Muscle of leg (tissue), 16 donors: ENCODE measurements around the gene NUTM2E. TPM values are rescaled to one million over a fixed set of nuclear protein-coding genes. Genes with fewer than 3 reads are reported as not detected.
A peak's percentile ranks its signal among the peaks of the same experiment; 100 is the strongest.
"Not testable (repeated sequence)": the region's sequence is repeated elsewhere in the genome, so short reads cannot be mapped to it uniquely, and the experiment has no call there.

Experiments
- DNase-seq: peaks from one replicate; pipeline ENCODE4 v3.0.0; 2013
- H3K27ac ChIP-seq: one replicate; pipeline ENCODE4 v1.5.1; 2013; ENCODE audit warnings: mild to moderate bottlenecking, low read length, control low read depth
- H3K27me3 ChIP-seq: one replicate; pipeline ENCODE4 v1.6.1; 2013; ENCODE audit warnings: low read length; ENCODE audit not compliant: control insufficient read depth, insufficient read depth
- H3K36me3 ChIP-seq: one replicate; pipeline ENCODE4 v1.6.1; 2013; ENCODE audit warnings: low read length; ENCODE audit not compliant: control insufficient read depth, insufficient read depth
- H3K4me1 ChIP-seq: one replicate; pipeline ENCODE4 v1.6.1; 2013; ENCODE audit warnings: low read length; ENCODE audit not compliant: control insufficient read depth, insufficient read depth
- H3K4me3 ChIP-seq: one replicate; pipeline ENCODE4 v1.5.1; 2013; ENCODE audit warnings: low read length, control low read depth
- H3K9me3 ChIP-seq: replicated peaks from 2 replicates; pipeline ENCODE4 v1.6.1; 2013; ENCODE audit warnings: low read depth, low read length; ENCODE audit not compliant: control insufficient read depth
- WGBS: methylation state at CpG from one replicate; pipeline ENCODE4 v1.1.5; 2013; ENCODE audit warnings: missing lambda C conversion rate; ENCODE audit not compliant: insufficient coverage; 5-methylcytosine and 5-hydroxymethylcytosine counted together
- long read RNA-seq, 11 donors: transcript quantifications; one replicate each; lab custom pipeline, GENCODE V29; 2026
- polyA plus RNA-seq, 8 donors: library from polyadenylated mRNA; unstranded; fragments of 120-200 nt; gene quantifications; one replicate each; pipeline versions ENCODE4 v1.2.1 to v1.2.3, GENCODE V29; 2013; ENCODE audit warnings: inconsistent platforms in 1 of 8, low replicate concordance in 1 of 8; ENCODE audit not compliant: insufficient read length in 8 of 8, insufficient read depth in 1 of 8
- total RNA-seq: library from RNA; stranded (reverse); fragments of 120-200 nt; gene quantifications from one replicate; pipeline ENCODE4 v1.2.4, GENCODE V29; 2013

NUTM2E gene
- 0.35 TPM for total RNA-seq
- under 1 TPM in 3 of 8 donors, not detected in 5; 0.12 to 0.99 (median 0.15) TPM for polyA plus RNA-seq
- long read RNA-seq, donor 1 = 0 reads
- long read RNA-seq, donor 2 = 0 reads
- long read RNA-seq, donor 3 = 0 reads
- long read RNA-seq, donor 4 = 0 reads
- long read RNA-seq, donor 5 = 0 reads
- long read RNA-seq, donor 6 = 0 reads
- long read RNA-seq, donor 7 = 0 reads
- long read RNA-seq, donor 8 = 0 reads
- long read RNA-seq, donor 9 = 0 reads
- long read RNA-seq, donor 10 = 0 reads
- long read RNA-seq, donor 11 = 0 reads

- Histone ChIP-seq H3K4me3 (peak within 1 kb of the TSS; percentile 44), H3K27ac (peak within 1 kb of the TSS; percentile 91)
- peak; percentile 92 for DNase-seq
- H3K9me3 ChIP-seq, H3K4me1 ChIP-seq, H3K27me3 ChIP-seq, H3K36me3 ChIP-seq: not testable (repeated sequence)
- WGBS = 0% methylated on average over 39 of the region's 78 CpGs
Observed at GRCh38 chr10:79826496-79827215, at the start of gene NUTM2E. Gene NUTM2E (plus strand): TSS chr10:79826739. CDS start chr10:79841741, 15,002 bp downstream.

DNA sequence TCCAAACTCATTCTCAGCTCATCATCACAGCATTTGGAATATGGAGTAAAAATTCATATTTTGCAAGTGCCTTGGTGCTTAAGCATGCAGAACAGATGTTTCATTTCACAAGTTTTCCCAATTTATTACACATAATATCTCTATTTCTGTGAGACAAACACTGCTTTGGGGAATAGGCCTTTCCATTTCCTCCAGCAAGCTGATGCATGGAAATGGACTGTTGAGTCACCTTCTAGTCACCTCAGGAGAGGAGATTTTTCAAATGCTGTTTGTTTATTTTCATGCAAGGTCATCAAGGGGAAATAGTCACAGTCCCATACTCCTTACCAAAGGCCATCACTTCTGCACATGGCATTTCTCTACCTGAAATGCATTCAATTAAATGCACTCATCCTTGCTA is 48.5 kb upstream of the NUTM2E start:
- H3K36me3 ChIP-seq, H3K4me3 ChIP-seq, H3K9me3 ChIP-seq, H3K4me1 ChIP-seq, H3K27ac ChIP-seq, H3K27me3 ChIP-seq, DNase-seq: not testable (repeated sequence)

- H3K27ac ChIP-seq, H3K9me3 ChIP-seq, H3K27me3 ChIP-seq, H3K36me3 ChIP-seq, H3K4me3 ChIP-seq, H3K4me1 ChIP-seq: not testable (repeated sequence)
- 20% methylated on average over 1 of the region's 14 CpGs for WGBS
- DNase-seq = peak; percentile 79
Observed at GRCh38 chr10:79779310-79779938, 47.1 kb upstream of the NUTM2E start.

DNA sequence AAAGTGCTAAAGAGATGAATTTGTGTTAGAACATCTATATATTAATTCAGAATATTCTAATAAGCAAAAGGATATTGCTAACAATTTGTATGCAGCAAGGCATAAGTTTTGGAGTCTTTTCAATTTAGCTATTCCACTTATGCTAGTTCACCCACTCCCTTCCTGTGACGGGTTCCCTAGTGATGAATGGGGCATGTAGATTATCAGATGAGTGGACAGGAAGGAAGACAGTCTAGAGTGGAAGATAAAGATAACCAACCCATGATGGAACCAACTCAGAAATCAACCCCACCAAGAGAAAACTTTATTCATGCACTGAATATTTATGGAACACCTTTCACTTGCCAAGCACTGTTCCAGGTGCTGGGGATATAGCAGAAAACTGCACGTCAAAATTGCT is 46.5 kb upstream of the NUTM2E start:
- not testable (repeated sequence) for H3K4me3 ChIP-seq, H3K27ac ChIP-seq, H3K36me3 ChIP-seq, H3K4me1 ChIP-seq, H3K9me3 ChIP-seq, DNase-seq, H3K27me3 ChIP-seq
- no CpG with 5 or more reads among the region's 2 CpGs for WGBS

- not testable (repeated sequence) for H3K4me3 ChIP-seq, H3K4me1 ChIP-seq, H3K9me3 ChIP-seq, H3K36me3 ChIP-seq, DNase-seq, H3K27ac ChIP-seq, H3K27me3 ChIP-seq
- WGBS = no CpG with 5 or more reads among the region's 3 CpGs
Observed at GRCh38 chr10:79781584-79781983, 45.0 kb upstream of the NUTM2E start.

DNA sequence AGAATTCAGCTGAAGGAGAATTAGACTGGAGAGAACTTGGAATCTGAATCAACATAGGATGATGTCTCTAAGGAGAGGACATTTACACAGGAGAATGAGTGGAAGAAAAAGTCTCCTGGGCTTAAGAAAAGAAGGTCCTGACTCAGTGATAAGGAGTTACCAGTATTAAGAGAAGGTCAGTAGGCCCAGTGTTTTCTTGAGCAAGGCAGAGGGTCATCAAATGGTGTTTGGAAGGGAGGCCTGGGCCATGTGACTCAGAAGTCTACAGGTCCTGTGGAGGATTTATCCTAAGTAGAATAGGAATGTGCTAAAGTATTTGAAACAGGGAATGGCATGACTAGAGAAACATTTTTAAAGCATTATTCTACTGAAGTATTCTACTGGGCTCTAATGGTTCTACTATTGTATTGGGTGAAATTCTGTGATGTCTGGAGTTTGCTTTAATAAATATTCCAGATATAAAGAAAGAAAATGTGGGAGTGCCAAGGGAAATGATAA is 39.0 kb upstream of the NUTM2E start:
- not testable (repeated sequence) for DNase-seq, H3K36me3 ChIP-seq, H3K4me1 ChIP-seq, H3K9me3 ChIP-seq, H3K27me3 ChIP-seq, H3K4me3 ChIP-seq, H3K27ac ChIP-seq

GRCh38 chr10:79789351-79789750 is 37.2 kb upstream of the NUTM2E start:
- WGBS = no CpG with 5 or more reads among the region's 2 CpGs
- not testable (repeated sequence) for H3K4me3 ChIP-seq, H3K9me3 ChIP-seq, DNase-seq, H3K27ac ChIP-seq, H3K36me3 ChIP-seq, H3K4me1 ChIP-seq, H3K27me3 ChIP-seq

DNA sequence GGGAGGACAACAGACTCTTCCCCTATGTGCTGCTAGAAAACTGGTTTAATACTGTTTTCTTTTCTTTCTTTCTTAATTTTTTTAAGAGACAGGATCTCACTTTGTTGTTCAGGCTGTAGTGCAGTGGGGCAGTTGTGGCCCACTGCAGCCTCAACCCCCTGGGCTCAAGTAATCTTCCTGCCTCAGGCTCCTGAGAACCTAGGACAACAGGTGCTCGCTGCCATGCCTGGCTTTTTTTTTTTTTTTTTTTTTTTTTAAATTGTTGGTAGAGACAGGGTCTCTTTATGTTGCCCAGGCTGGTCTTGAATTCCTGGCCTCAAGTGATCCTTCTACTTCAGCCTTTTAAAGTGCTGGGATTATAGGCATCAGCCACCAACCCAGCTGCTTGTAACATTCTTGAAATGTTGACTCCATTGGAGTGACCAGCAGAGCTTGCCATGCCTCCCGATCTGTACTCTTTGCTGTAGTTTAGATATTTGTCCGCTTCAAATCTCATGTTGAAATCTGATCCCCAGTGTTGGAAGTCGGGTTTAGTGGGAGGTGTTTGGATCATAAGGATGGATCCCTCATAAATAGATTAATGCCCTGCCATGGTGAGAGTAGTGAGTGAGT is 34.5 kb upstream of the NUTM2E start:
- not testable (repeated sequence) for H3K27me3 ChIP-seq, H3K4me1 ChIP-seq, H3K4me3 ChIP-seq, H3K9me3 ChIP-seq, H3K27ac ChIP-seq, H3K36me3 ChIP-seq
- peak; percentile 24 for DNase-seq
- no CpG with 5 or more reads among the region's 4 CpGs for WGBS

- not testable (repeated sequence) for DNase-seq, H3K4me3 ChIP-seq, H3K9me3 ChIP-seq, H3K36me3 ChIP-seq, H3K27ac ChIP-seq, H3K27me3 ChIP-seq, H3K4me1 ChIP-seq
- no CpG with 5 or more reads among the region's 1 CpG for WGBS
Observed at GRCh38 chr10:79799337-79799736, 27.2 kb upstream of the NUTM2E start.

DNA sequence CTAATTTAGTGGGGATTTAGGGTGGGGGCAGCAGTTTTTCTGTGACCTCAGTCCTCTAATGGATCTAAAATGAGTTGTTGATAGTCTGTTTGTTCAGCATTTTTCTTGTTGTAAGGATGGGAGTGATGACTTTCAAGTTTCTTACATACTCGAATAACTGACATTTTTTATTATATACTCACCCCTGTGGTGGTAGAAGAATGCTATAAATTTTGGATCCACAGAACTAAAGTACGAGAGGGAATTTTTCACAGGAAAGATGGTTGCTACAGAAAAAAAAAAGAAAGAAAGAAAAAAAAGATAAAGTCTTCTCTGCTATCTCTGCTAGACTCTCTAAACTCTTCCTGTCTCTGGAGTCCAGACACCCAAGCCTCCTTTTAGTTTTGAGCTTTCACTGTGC is 20.7 kb upstream of the NUTM2E start:
- DNase-seq, H3K27me3 ChIP-seq, H3K4me1 ChIP-seq, H3K9me3 ChIP-seq, H3K36me3 ChIP-seq, H3K27ac ChIP-seq, H3K4me3 ChIP-seq: not testable (repeated sequence)
- no CpG with 5 or more reads among the region's 2 CpGs for WGBS
